Measurements from ENCODE around the gene RPUSD2. TPM values are rescaled to one million over a fixed set of nuclear protein-coding genes. Genes with fewer than 3 reads are reported as not detected.

The RPUSD2 gene
- total RNA-seq, 1 experiment from 2014 or later = 9.2 TPM

GRCh38 chr15:40600956-40601355, 31.9 kb downstream of the RPUSD2 start:
- BruUV-seq (replicated peaks) = no TSS peak
- Mint-ChIP-seq H3K9me3 (ENCODE audit: low read depth, unreplicated experiment) (no peaks in the 10 kb centered on the region), H3K27ac (ENCODE audit: unreplicated experiment) (no peak overlapping the region), H3K4me3 (ENCODE audit: low read depth, unreplicated experiment) (no peak overlapping the region), H3K4me1 (ENCODE audit: low read depth, unreplicated experiment) (no peaks in the 10 kb centered on the region), H3K27me3 (ENCODE audit: unreplicated experiment) (no peaks in the 10 kb centered on the region), H3K36me3 (ENCODE audit: insufficient read depth, unreplicated experiment) (no peaks in the 10 kb centered on the region)
- DNase-seq = no peak
- intact Hi-C loops (cut with micrococcal nuclease; ENCODE audit: unreplicated experiment) = no loop called here
- CTCF ChIA-PET = no interaction called here
- no peak for TF ChIP-seq CTCF (IDR thresholded peaks at IDR 0.05; ENCODE audit: unreplicated experiment)

- H3K27me3 Mint-ChIP-seq (ENCODE audit: unreplicated experiment) = no peaks in the 10 kb centered on the region
- TF ChIP-seq CTCF (IDR thresholded peaks at IDR 0.05; ENCODE audit: unreplicated experiment) = no peak
- H3K36me3 Mint-ChIP-seq (ENCODE audit: insufficient read depth, unreplicated experiment) = no peaks in the 10 kb centered on the region
- BruUV-seq (replicated peaks) = no TSS peak
- no peak overlapping the region for H3K4me3 Mint-ChIP-seq (ENCODE audit: low read depth, unreplicated experiment)
- CTCF ChIA-PET = no interaction called here
- no peak overlapping the region for H3K27ac Mint-ChIP-seq (ENCODE audit: unreplicated experiment)
- H3K9me3 Mint-ChIP-seq (ENCODE audit: low read depth, unreplicated experiment) = no peaks in the 10 kb centered on the region
- no peaks in the 10 kb centered on the region for H3K4me1 Mint-ChIP-seq (ENCODE audit: low read depth, unreplicated experiment)
- DNase-seq = no peak
- intact Hi-C loops (cut with micrococcal nuclease; ENCODE audit: unreplicated experiment) = no loop called here
Observed at GRCh38 chr15:40603935-40604334, 34.8 kb downstream of the RPUSD2 start.

GRCh38 chr15:40613080-40613479, 44.0 kb downstream of the RPUSD2 start:
- Mint-ChIP-seq H3K27ac (ENCODE audit: unreplicated experiment) (no peak overlapping the region), H3K36me3 (ENCODE audit: insufficient read depth, unreplicated experiment) (no peaks in the 10 kb centered on the region), H3K4me1 (ENCODE audit: low read depth, unreplicated experiment) (no peaks in the 10 kb centered on the region), H3K9me3 (ENCODE audit: low read depth, unreplicated experiment) (no peaks in the 10 kb centered on the region), H3K27me3 (ENCODE audit: unreplicated experiment) (no peaks in the 10 kb centered on the region), H3K4me3 (ENCODE audit: low read depth, unreplicated experiment) (no peak overlapping the region)
- TF ChIP-seq CTCF (IDR thresholded peaks at IDR 0.05; ENCODE audit: unreplicated experiment) = no peak
- no peak for DNase-seq
- BruUV-seq (replicated peaks) = no TSS peak
- intact Hi-C loops (cut with micrococcal nuclease; ENCODE audit: unreplicated experiment) = no loop called here
- CTCF ChIA-PET = no interaction called here

GRCh38 chr15:40618023-40618422, 48.9 kb downstream of the RPUSD2 start:
- no peak for DNase-seq
- BruUV-seq (replicated peaks) = no TSS peak
- intact Hi-C loops (cut with micrococcal nuclease; ENCODE audit: unreplicated experiment) = no loop called here

More at GRCh38 chr15:40618023-40618422, 48.9 kb downstream of the RPUSD2 start:
- H3K4me3 Mint-ChIP-seq (ENCODE audit: low read depth, unreplicated experiment) = no peak overlapping the region
- H3K4me1 Mint-ChIP-seq (ENCODE audit: low read depth, unreplicated experiment) = no peaks in the 10 kb centered on the region
- no peak overlapping the region for H3K27ac Mint-ChIP-seq (ENCODE audit: unreplicated experiment)
- CTCF ChIA-PET = no interaction called here
- no peak for TF ChIP-seq CTCF (IDR thresholded peaks at IDR 0.05; ENCODE audit: unreplicated experiment)
- H3K27me3 Mint-ChIP-seq (ENCODE audit: unreplicated experiment) = no peaks in the 10 kb centered on the region
- no peaks in the 10 kb centered on the region for H3K36me3 Mint-ChIP-seq (ENCODE audit: insufficient read depth, unreplicated experiment)
- no peaks in the 10 kb centered on the region for H3K9me3 Mint-ChIP-seq (ENCODE audit: low read depth, unreplicated experiment)
